ENCODE data around the gene LARP4B.

LARP4B gene

DNA sequence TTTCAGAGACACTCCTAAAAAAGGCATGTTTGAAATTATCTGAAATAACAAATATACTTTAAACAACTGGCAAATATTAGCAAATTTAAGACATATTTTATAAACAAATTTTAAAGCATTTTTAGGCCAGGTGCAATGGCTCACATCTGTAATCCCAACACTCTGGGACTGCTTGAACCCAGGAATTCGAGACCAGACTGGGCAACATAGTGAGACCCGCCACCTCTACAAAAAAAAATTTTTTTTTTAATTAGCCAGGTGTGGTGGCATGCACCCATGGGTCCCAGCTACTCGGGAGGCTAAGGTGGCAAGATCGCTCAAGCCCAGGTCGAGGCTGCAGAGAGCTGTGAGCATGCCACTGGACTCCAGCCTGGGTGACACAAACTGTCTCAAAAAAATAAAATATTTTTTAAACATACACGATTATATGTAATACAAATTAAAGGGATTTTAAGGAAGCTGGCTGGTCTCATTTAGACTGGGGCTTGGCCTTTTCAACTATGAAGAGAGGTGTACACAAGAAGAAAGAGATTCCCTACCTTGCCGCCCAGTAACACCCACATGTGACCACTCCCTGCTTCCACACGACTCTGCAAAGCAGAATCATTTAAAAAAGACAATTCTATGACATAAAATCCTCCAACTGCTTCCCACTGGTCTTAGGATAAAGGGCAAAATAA, 7.5 kb downstream of the LARP4B start:
- Mint-ChIP-seq H3K27me3 (no peaks in the 10 kb centered on the region), H3K27ac (peak overlapping the region; percentile 23), H3K9me3 (no peaks in the 10 kb centered on the region), H3K4me1 (ENCODE audit: low read depth) (peaks cover 66% of the 10 kb centered on the region), H3K36me3 (ENCODE audit: low read depth) (peaks cover 55% of the 10 kb centered on the region), H3K4me3 (no peak overlapping the region)

DNA sequence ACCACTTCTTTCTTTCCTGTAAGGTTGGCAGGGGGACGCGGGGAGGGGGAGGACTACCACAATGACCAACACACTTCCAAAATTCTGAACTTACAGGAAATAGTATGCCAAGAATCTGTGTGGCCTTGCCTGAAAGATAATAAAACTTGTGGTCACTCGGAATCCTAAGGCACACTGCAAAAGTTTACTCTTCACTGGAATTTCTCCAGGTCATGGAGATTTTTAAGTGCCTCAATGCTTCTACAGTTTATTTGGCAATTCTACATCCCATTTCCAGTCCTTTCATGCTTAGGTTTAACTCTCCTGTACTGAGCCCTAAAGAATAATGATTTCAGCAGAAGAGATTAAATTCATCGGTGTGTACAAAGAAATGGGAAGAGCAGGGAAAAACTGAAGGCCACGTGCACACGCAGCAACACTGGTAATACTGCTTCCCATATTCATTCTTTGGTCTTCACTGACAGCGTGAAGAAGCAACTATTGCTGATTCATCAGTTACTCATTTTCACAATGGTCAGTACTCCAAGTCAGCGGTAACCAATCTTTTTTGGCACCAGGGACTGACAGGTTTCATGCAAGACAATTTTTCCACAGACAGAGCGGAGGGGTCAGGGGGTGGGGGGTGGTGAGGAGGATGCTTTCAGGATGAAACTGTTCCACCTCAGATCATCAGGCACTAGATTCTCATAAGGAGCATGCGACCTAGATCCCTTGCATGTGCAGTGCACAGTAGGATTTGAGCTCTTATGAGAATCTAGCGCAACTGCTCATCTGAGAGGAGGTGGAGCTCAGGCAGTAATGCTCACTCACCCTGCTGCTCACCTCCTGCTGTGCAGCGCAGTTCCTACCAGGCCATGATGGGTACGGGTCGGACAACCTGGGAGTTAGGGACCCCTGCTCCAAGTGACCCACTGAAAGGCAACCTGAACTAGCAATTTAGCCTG, 9.8 kb downstream of the LARP4B start:
- no peaks in the 10 kb centered on the region for H3K9me3 Mint-ChIP-seq
- no peaks in the 10 kb centered on the region for H3K27me3 Mint-ChIP-seq
- no peak overlapping the region for H3K4me3 Mint-ChIP-seq
- no peak overlapping the region for H3K27ac Mint-ChIP-seq
- peaks cover 49% of the 10 kb centered on the region for H3K4me1 Mint-ChIP-seq (ENCODE audit: low read depth)
- H3K36me3 Mint-ChIP-seq (ENCODE audit: low read depth) = peaks cover 61% of the 10 kb centered on the region

DNA sequence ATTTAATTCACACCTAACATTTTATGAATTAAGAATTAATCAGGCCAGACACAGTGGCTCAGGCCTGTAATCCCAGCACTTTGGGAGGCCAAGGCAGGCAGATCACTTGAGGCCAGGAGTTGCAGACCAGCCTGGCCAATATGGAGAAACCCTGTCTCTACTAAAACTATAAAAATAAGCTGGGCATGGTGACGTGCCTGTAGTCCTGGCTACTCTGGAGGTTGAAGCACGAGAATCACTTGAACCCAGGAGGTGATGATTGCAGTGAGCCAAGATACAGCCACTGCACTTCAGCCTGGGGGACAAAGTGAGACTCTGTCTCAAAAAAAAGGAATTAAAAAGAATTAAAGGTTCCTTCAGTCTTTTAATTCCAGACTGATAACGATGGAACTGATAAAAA, 11.1 kb downstream of the LARP4B start:
- Mint-ChIP-seq H3K9me3 (no peaks in the 10 kb centered on the region), H3K4me3 (no peak overlapping the region), H3K27ac (no peak overlapping the region), H3K27me3 (no peaks in the 10 kb centered on the region), H3K36me3 (ENCODE audit: low read depth) (peaks cover 55% of the 10 kb centered on the region), H3K4me1 (ENCODE audit: low read depth) (peaks cover 40% of the 10 kb centered on the region)

DNA sequence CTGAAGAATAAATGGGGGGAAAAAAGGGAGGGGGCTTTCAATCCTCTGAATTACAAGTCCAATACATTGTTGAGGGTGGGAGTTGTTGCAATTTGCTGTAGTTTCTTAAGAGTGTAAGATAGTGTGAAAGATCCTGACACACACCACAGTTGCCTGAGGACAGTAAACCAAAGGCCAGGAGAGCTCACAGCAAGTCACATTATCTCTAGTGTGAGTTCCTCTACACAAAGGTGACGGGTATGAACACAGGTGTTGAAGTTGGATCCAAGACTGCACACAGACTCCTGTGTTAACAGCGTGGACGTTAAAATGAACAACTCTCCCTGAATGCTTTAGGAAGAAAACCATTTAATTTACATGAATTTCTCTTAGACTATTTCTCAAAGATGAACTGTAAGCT, 12.0 kb downstream of the LARP4B start:
- no peaks in the 10 kb centered on the region for H3K27me3 Mint-ChIP-seq
- peaks cover 52% of the 10 kb centered on the region for H3K36me3 Mint-ChIP-seq (ENCODE audit: low read depth)
- no peak overlapping the region for H3K4me3 Mint-ChIP-seq
- H3K4me1 Mint-ChIP-seq (ENCODE audit: low read depth) = peaks cover 30% of the 10 kb centered on the region
- H3K9me3 Mint-ChIP-seq = no peaks in the 10 kb centered on the region
- H3K27ac Mint-ChIP-seq = no peak overlapping the region

DNA sequence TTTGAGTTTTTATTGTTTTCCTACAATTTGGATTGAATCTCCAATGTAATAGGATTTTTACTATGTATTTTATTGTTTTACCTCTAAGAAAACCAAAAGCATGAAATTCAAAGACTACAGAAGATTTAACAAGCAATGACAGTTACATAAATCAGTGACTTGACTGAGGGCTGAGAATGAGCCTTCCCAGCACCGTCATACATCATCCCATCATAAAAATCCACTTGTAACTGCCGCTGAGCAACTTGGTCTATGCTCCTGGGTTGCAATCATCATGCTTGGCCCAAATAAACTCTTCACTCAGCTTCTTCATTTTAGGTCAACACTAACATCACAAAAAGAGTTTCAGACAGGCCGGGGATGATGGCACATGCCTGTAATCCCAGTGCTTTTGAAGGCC, 13.5 kb downstream of the LARP4B start:
- Mint-ChIP-seq H3K27me3 (no peaks in the 10 kb centered on the region), H3K4me1 (ENCODE audit: low read depth) (peaks cover 22% of the 10 kb centered on the region), H3K27ac (no peak overlapping the region), H3K9me3 (no peaks in the 10 kb centered on the region), H3K36me3 (ENCODE audit: low read depth) (peaks cover 47% of the 10 kb centered on the region), H3K4me3 (no peak overlapping the region)

DNA sequence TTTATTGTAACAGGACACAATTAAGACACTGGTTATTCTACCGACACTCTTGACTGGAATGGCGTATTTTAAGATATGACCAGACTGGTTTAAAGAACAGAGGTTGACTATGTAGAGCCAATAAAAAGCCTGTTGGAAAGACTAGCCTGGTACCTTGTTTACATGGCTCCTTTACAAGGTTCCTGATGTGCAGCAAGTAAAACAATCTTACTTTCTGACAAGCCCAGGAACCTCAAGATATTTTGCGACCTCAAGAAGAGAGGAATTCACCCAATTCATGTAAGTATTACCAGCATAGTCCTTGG, 14.1 kb downstream of the LARP4B start:
- no peaks in the 10 kb centered on the region for H3K9me3 Mint-ChIP-seq
- H3K4me3 Mint-ChIP-seq = no peak overlapping the region
- no peak overlapping the region for H3K27ac Mint-ChIP-seq
- peaks cover 21% of the 10 kb centered on the region for H3K4me1 Mint-ChIP-seq (ENCODE audit: low read depth)
- H3K27me3 Mint-ChIP-seq = no peaks in the 10 kb centered on the region
- peaks cover 46% of the 10 kb centered on the region for H3K36me3 Mint-ChIP-seq (ENCODE audit: low read depth)

DNA sequence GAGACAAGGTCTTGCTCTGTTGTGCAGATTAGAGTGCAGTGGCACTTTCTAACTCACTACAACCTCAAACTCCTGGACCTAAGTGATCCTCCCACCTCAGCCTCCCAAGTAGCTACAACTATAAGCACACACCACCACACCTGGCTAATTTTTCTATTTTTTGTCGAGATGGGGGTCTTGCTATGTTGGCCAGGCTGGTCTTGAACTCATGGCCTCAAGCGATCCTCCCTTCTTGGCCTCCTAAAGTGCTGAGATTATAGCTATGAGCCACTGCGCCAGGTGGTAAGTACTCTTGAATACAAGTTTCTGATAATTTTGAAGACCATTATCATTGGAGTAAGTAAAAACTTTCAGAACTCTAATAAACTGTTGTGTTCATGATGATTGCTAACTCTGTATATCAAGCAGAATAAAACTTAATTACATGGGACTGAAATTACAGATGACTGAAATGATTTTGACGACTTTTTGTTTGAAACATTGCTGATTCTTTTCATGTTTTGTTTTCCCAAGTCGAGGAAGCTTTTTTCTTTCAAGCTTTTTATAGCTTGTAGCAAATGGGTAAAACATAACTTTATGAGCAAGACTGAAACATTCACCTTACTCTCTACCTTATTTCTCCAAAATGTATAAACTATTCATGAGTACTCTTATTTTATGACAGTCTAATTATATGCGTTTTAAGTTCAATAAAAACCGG, 14.6 kb downstream of the LARP4B start:
- Mint-ChIP-seq H3K36me3 (ENCODE audit: low read depth) (peaks cover 48% of the 10 kb centered on the region), H3K27me3 (no peaks in the 10 kb centered on the region), H3K9me3 (no peaks in the 10 kb centered on the region), H3K27ac (no peak overlapping the region), H3K4me1 (ENCODE audit: low read depth) (peaks cover 17% of the 10 kb centered on the region), H3K4me3 (no peak overlapping the region)

DNA sequence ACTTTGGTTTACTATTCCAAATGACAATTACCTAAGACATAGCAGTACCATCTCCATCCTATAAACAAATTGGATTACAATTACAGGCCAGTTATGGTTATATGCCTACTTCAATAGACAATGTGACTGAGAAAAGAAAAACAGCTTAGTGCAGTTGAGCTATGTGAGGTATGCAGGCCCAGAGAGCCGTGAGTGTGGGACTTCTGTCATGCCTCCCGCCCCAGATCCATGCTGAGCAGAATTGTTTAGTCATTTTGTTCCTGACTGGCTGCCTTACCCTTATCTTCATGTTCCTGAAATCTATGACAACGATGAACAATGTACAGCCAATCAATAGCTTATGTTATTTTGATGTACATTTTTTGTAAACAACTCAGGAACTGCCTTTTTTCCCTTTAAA, 21.7 kb downstream of the LARP4B start:
- Mint-ChIP-seq H3K9me3 (no peaks in the 10 kb centered on the region), H3K4me3 (no peak overlapping the region), H3K36me3 (ENCODE audit: low read depth) (peaks cover 65% of the 10 kb centered on the region), H3K27ac (no peak overlapping the region), H3K27me3 (no peaks in the 10 kb centered on the region), H3K4me1 (ENCODE audit: low read depth) (peaks cover 17% of the 10 kb centered on the region)

DNA sequence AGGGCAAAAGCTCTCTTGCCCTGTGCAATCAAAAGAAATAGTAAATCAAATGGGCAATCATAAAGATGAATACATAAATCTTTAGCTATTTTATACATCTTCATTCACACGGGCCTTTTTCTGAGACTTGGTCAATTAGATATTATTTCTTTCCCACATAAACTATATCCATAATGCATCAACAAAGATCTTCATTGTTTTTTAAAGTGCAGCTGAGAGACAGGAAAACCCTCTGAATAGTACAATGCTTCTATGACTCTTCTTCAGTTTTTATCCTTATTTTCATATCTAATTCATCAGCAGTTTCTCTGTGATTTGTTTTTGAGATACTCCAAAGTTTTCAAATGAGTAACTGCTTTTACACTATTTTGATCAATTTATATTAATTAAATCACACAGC, 25.5 kb downstream of the LARP4B start:
- Mint-ChIP-seq H3K36me3 (ENCODE audit: low read depth) (peaks cover 74% of the 10 kb centered on the region), H3K4me3 (no peak overlapping the region), H3K4me1 (ENCODE audit: low read depth) (peaks cover 29% of the 10 kb centered on the region), H3K27ac (no peak overlapping the region), H3K9me3 (no peaks in the 10 kb centered on the region), H3K27me3 (no peaks in the 10 kb centered on the region)

DNA sequence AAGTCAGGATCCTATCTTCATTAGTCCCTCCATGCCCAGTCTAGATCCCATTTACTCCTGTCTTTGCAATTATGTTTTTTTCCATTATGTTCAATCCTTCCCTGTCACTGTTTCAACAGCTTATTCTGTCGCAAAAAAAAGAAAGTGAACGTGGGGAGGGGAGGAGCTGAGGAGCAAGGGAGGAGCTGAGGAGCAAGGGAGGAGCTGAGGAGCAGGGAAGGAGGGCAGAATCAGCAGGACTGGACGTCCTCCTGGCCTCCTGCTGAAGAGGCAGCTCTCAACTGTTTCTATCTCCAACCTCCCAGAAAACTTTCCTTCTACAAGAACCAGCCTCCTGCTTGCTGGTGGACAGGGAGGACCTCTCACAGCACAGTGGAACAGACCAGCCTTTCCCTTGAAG, 26.0 kb downstream of the LARP4B start:
- Mint-ChIP-seq H3K36me3 (ENCODE audit: low read depth) (peaks cover 69% of the 10 kb centered on the region), H3K9me3 (no peaks in the 10 kb centered on the region), H3K27me3 (no peaks in the 10 kb centered on the region), H3K27ac (no peak overlapping the region), H3K4me1 (ENCODE audit: low read depth) (peaks cover 29% of the 10 kb centered on the region), H3K4me3 (no peak overlapping the region)

DNA sequence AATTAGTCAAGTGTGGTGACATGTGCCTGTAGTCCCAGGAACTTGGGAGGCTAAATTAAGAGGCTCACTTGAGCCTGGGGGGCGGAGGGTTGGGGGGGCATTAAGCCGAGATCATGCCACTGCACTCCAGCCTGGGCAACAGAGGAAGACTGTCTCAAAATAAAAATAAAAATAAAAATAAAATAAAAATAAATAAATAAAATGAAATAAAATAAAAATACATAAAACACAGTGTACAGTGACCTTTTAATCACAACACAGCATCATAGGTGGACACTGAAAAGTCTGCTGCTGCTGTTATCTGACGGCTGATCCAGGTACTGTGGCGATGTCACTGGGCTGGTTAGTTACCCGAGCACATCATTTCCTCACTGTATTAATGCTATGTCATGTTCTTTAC, 27.1 kb downstream of the LARP4B start:
- peaks cover 60% of the 10 kb centered on the region for H3K36me3 Mint-ChIP-seq (ENCODE audit: low read depth)
- no peak overlapping the region for H3K4me3 Mint-ChIP-seq
- no peak overlapping the region for H3K27ac Mint-ChIP-seq
- H3K4me1 Mint-ChIP-seq (ENCODE audit: low read depth) = peaks cover 31% of the 10 kb centered on the region
- H3K27me3 Mint-ChIP-seq = no peaks in the 10 kb centered on the region
- no peaks in the 10 kb centered on the region for H3K9me3 Mint-ChIP-seq

DNA sequence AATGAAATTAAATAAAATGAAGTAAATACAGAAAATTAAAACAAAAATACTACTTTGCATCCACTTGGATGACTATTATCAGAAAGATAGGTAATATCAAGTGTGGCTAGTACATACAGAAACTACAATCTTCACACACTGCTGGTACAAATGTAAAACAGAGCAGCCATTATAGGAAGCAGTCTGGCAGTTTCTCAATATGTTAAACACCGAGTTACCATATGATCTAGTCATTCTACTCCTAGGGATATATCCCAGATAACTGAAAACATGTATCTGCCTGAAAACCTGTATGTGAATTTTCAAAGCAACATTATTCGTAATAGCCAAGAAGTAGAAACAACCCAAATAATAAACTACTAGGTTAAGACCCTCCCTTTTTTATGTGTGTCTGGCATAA, 33.4 kb downstream of the LARP4B start:
- Mint-ChIP-seq H3K36me3 (ENCODE audit: low read depth) (peaks cover 27% of the 10 kb centered on the region), H3K9me3 (no peaks in the 10 kb centered on the region), H3K27me3 (no peaks in the 10 kb centered on the region), H3K4me3 (no peak overlapping the region), H3K4me1 (ENCODE audit: low read depth) (peaks cover 42% of the 10 kb centered on the region), H3K27ac (no peak overlapping the region)

DNA sequence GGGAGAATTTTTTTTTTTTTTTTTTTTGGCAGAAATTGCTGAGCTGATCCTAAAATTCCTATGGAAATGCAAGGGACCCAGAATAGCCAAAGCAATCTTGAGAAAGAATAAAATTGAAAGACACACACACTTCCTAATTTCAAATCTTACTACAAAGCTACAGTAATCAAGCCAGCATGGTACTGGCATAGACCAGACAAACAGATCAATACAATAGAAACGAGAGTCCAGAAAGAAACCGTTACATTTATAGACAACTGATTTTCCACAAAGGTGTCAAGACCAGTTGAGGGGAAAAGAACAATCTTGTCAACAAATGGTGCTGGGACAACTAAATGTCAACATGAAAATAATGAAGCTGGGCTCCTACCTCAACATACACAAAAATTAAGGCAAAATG, 34.5 kb downstream of the LARP4B start:
- H3K27me3 Mint-ChIP-seq = no peaks in the 10 kb centered on the region
- no peaks in the 10 kb centered on the region for H3K9me3 Mint-ChIP-seq
- no peak overlapping the region for H3K27ac Mint-ChIP-seq
- H3K4me1 Mint-ChIP-seq (ENCODE audit: low read depth) = peaks cover 39% of the 10 kb centered on the region
- H3K36me3 Mint-ChIP-seq (ENCODE audit: low read depth) = peaks cover 19% of the 10 kb centered on the region
- H3K4me3 Mint-ChIP-seq = no peak overlapping the region

DNA sequence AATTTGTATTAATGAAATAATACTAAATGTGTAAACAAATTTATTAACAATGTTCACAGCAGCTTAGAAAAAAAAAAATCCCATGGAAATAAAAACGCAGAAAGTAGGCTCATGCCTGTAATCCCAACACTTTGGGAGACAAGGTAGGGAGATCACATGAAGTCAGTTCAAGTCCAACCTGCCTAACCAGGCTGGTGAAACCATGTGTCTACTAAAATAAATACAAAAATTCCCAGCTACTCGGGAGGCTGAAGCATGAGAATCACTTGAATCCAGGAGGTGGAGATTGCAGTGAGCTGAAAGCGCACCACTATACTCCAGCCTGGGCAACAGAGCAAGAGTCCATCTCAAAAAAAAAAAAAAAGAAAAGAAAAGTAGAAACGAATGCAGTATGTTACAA, 36.2 kb downstream of the LARP4B start:
- Mint-ChIP-seq H3K36me3 (ENCODE audit: low read depth) (peaks cover 16% of the 10 kb centered on the region), H3K27ac (no peak overlapping the region), H3K4me3 (no peak overlapping the region), H3K9me3 (no peaks in the 10 kb centered on the region), H3K27me3 (no peaks in the 10 kb centered on the region), H3K4me1 (ENCODE audit: low read depth) (peaks cover 36% of the 10 kb centered on the region)

DNA sequence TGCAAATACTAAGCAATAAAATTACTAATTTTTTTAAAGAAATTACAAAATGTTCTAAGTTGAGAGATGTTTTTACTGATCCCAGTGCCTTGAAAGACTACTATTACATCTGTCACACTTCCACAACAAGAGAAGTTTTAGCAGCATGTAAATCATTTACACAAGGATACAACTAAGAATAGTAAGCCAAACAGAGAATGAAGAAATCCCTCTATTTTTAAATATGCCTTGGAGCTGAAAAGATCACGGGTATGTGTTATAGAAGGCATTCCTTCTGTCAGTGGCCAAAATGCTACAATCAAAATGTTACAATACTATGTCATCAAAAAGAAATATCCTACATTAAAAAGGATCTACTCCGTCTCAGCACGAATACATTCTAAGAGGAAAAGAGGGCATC, 52.6 kb downstream of the LARP4B start:
- Mint-ChIP-seq H3K27ac (no peak overlapping the region), H3K4me3 (no peak overlapping the region), H3K9me3 (no peaks in the 10 kb centered on the region), H3K36me3 (ENCODE audit: low read depth) (peaks cover 71% of the 10 kb centered on the region), H3K4me1 (ENCODE audit: low read depth) (no peaks in the 10 kb centered on the region), H3K27me3 (no peaks in the 10 kb centered on the region)
